IMR-90 (cell line): Measurements from ENCODE around the gene CDH3.

Source experiments
- CEBPB ChIP-seq: IDR thresholded peaks from 2 replicates; pipeline ENCODE4 v1.6.1; 2012; ENCODE audit warnings: low read depth, low read length, improper control_type of control experiment
- RAD21 ChIP-seq: IDR thresholded peaks from 2 replicates; pipeline ENCODE4 v1.6.1; 2012; ENCODE audit warnings: low read length, improper control_type of control experiment
- TF ChIP-seq, protein P1 (sequence below): conservative IDR thresholded peaks from 2 replicates; pipeline ENCODE4 v1.5.1; 2012; ENCODE audit warnings: mild to moderate bottlenecking, low read depth, low read length, improper control_type of control experiment

DNA sequence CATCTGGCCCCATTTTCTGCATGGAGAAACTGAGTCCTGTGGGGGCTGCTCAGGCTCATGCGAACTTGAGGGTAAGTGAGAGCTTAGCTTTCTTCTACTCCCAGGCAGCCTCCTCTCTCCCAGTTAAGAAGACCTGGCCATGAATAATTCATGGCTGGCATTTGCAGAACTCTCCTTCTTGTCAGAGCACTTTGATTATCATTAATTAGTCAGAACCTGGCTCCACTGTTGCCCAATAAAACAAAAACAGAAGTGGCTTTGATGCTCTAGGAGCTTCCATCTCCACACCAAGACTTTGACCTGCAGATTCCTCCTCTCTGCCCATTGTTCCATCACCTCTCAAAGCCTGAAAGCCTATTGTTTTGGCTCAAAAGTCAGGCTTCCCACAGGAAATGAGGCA lies 45.5 kb upstream of the CDH3 start:
- TF ChIP-seq RAD21 (no peak), CEBPB (no peak)
- TF ChIP-seq, protein P1, sequence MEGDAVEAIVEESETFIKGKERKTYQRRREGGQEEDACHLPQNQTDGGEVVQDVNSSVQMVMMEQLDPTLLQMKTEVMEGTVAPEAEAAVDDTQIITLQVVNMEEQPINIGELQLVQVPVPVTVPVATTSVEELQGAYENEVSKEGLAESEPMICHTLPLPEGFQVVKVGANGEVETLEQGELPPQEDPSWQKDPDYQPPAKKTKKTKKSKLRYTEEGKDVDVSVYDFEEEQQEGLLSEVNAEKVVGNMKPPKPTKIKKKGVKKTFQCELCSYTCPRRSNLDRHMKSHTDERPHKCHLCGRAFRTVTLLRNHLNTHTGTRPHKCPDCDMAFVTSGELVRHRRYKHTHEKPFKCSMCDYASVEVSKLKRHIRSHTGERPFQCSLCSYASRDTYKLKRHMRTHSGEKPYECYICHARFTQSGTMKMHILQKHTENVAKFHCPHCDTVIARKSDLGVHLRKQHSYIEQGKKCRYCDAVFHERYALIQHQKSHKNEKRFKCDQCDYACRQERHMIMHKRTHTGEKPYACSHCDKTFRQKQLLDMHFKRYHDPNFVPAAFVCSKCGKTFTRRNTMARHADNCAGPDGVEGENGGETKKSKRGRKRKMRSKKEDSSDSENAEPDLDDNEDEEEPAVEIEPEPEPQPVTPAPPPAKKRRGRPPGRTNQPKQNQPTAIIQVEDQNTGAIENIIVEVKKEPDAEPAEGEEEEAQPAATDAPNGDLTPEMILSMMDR: no peak
